ENCODE measurements around the gene AGRN.

DNA sequence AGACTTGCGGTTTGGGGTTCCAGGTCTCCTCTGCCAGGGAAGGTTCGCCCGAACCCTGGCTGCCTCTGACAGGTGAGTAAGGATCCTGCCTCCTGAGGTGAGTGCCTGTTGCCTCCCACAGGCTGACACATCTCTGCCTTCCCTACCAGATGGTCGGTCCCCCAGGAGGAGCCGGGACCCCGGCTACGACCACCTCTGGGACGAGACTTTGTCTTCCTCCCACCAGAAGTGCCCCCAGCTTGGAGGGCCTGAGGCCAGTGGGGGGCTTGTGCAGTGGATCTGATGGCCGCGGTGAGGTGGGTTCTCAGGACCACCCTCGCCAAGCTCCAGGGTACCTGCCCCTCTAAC is 45.7 kb upstream of the AGRN start:
- TF ChIP-seq CTCF (IDR thresholded peaks at IDR 0.05): no peak
- TF ChIP-seq POLR2A (IDR thresholded peaks at IDR 0.05): no peak
- no peak for TF ChIP-seq EP300 (IDR thresholded peaks at IDR 0.05)
